PFSK-1 (cell line): Measurements from ENCODE around the gene BTRC.

Experiments
- FOXP2 ChIP-seq: optimal IDR thresholded peaks from 2 replicates; pipeline ENCODE3; 2011; ENCODE audit warnings: borderline replicate concordance, control low read depth, inconsistent platforms; ENCODE audit not compliant: insufficient read depth; ENCODE audit errors: extremely low read length, extremely low read depth
- POLR2AphosphoS5 ChIP-seq: IDR thresholded peaks from 2 replicates; pipeline ENCODE4 v1.6.1; 2012; ENCODE audit warnings: low read depth, mild to moderate bottlenecking, control low read depth, low read length, moderate library complexity
- REST ChIP-seq, 2 experiments: IDR thresholded peaks; 2 replicates each; pipeline versions ENCODE4 v1.6.1 to v1.8.0; 2011 to 2012; ENCODE audit warnings: low read depth in 2 of 2, low read length in 2 of 2, control low read depth in 1 of 2, inconsistent platforms in 1 of 2, mild to moderate bottlenecking in 1 of 2, moderate library complexity in 1 of 2; ENCODE audit not compliant: insufficient read depth in 1 of 2
- SIN3A ChIP-seq: IDR thresholded peaks from 2 replicates; pipeline ENCODE4 v1.6.1; 2012; ENCODE audit warnings: mild to moderate bottlenecking, low read length, moderate library complexity, borderline replicate concordance; ENCODE audit not compliant: insufficient read depth
- TAF1 ChIP-seq: IDR thresholded peaks from 2 replicates; pipeline ENCODE4 v1.6.1; 2012; ENCODE audit warnings: low read length, control low read depth, borderline replicate concordance; ENCODE audit not compliant: insufficient read depth

Gene BTRC

GRCh38 chr10:101310529-101311184 is 43.3 kb upstream of the BTRC start:
- TF ChIP-seq POLR2AphosphoS5 (no peak), TAF1 (no peak), SIN3A (no peak), REST (IDR thresholded peaks at IDR 0.05; ENCODE audit: insufficient read depth in 1 of 2, low read depth in 2 of 2, low read length in 2 of 2) (no peak), FOXP2 (no peak)

- TF ChIP-seq REST (IDR thresholded peaks at IDR 0.05; ENCODE audit: insufficient read depth in 1 of 2, low read depth in 2 of 2, low read length in 2 of 2) (peak; percentile 26 to 83; a peak in 3 of 4 replicates), SIN3A (no peak)
Observed at GRCh38 chr10:101311185-101312066, 42.5 kb upstream of the BTRC start.

- TF ChIP-seq POLR2AphosphoS5 (no peak), FOXP2 (no peak), SIN3A (no peak), REST (IDR thresholded peaks at IDR 0.05; ENCODE audit: insufficient read depth in 1 of 2, low read depth in 2 of 2, low read length in 2 of 2) (no peak), TAF1 (no peak)
Observed at GRCh38 chr10:101319241-101319915, 34.6 kb upstream of the BTRC start.

- TF ChIP-seq SIN3A = no peak
- no peak for TF ChIP-seq REST (IDR thresholded peaks at IDR 0.05; ENCODE audit: insufficient read depth in 1 of 2, low read depth in 2 of 2, low read length in 2 of 2)
- TF ChIP-seq POLR2AphosphoS5 = no peak
- TF ChIP-seq FOXP2 = no peak
- TF ChIP-seq TAF1 = no peak
Observed at GRCh38 chr10:101321073-101321472, 32.9 kb upstream of the BTRC start.
